Trophoblast cell (in vitro differentiated cells and primary cell): ENCODE measurements around the gene ZNF414.

Source experiments
- DNase-seq, 2 donors: peaks; one replicate each; pipeline ENCODE4 v3.0.0-alpha.2; 2016
- H2AFZ ChIP-seq: 2 replicates; pipeline ENCODE4 v1.6.1; 2013; ENCODE audit warnings: low read length, moderate library complexity, mild to moderate bottlenecking; ENCODE audit not compliant: insufficient read depth, poor library complexity
- H2AK5ac ChIP-seq: 2 replicates; pipeline ENCODE4 v1.6.1; 2013; ENCODE audit warnings: mild to moderate bottlenecking, low read length
- H2BK120ac ChIP-seq: 2 replicates; pipeline ENCODE4 v1.6.1; 2013; ENCODE audit warnings: low read length, mild to moderate bottlenecking, moderate library complexity; ENCODE audit not compliant: insufficient read depth, poor library complexity
- H2BK12ac ChIP-seq: 2 replicates; pipeline ENCODE4 v1.6.1; 2013; ENCODE audit warnings: mild to moderate bottlenecking, low read length, moderate library complexity
- H2BK5ac ChIP-seq: 2 replicates; pipeline ENCODE4 v1.6.1; 2013; ENCODE audit warnings: low read length, low read depth, moderate library complexity, mild to moderate bottlenecking; ENCODE audit not compliant: poor library complexity
- H3K14ac ChIP-seq: 2 replicates; pipeline ENCODE4 v1.6.1; 2013; ENCODE audit warnings: mild to moderate bottlenecking, low read length
- H3K18ac ChIP-seq: 2 replicates; pipeline ENCODE4 v1.6.1; 2013; ENCODE audit warnings: mild to moderate bottlenecking, low read length
- H3K23ac ChIP-seq: 2 replicates; pipeline ENCODE4 v1.6.1; 2013; ENCODE audit warnings: low read length
- H3K27ac ChIP-seq: 2 replicates; pipeline ENCODE4 v1.5.1; 2013; ENCODE audit warnings: low read depth, mild to moderate bottlenecking, inconsistent platforms, low read length, moderate library complexity
- H3K27me3 ChIP-seq: 2 replicates; pipeline ENCODE4 v1.6.1; 2013; ENCODE audit warnings: inconsistent platforms, mild to moderate bottlenecking, low read length, moderate library complexity; ENCODE audit not compliant: insufficient read depth
- H3K36me3 ChIP-seq, 2 experiments: 1 replicate in 1 of 2; 2 replicates in 1 of 2; pipeline ENCODE4 v1.6.1; 2013; ENCODE audit warnings: low read length in 2 of 2, mild to moderate bottlenecking in 2 of 2, moderate library complexity in 1 of 2; ENCODE audit not compliant: insufficient read depth in 2 of 2, control insufficient read depth in 1 of 2
- H3K4ac ChIP-seq: 2 replicates; pipeline ENCODE4 v1.6.1; 2013; ENCODE audit warnings: low read depth, mild to moderate bottlenecking, low read length, moderate library complexity
- H3K4me1 ChIP-seq, 2 experiments: 1 replicate in 1 of 2; 2 replicates in 1 of 2; pipeline ENCODE4 v1.6.1; 2013; ENCODE audit warnings: low read length in 2 of 2, mild to moderate bottlenecking in 2 of 2, moderate library complexity in 1 of 2; ENCODE audit not compliant: insufficient read depth in 2 of 2, control insufficient read depth in 1 of 2
- H3K4me2 ChIP-seq: 2 replicates; pipeline ENCODE4 v1.6.1; 2013; ENCODE audit warnings: inconsistent platforms, mild to moderate bottlenecking, low read length, moderate library complexity
- H3K4me3 ChIP-seq: 2 replicates; pipeline ENCODE4 v1.5.1; 2013; ENCODE audit warnings: mild to moderate bottlenecking, low read depth, low read length, inconsistent platforms
- H3K79me1 ChIP-seq: one replicate; pipeline ENCODE4 v1.6.1; 2013; ENCODE audit warnings: low read length
- H3K79me2 ChIP-seq: 2 replicates; pipeline ENCODE4 v1.6.1; 2013; ENCODE audit warnings: low read length, mild to moderate bottlenecking; ENCODE audit not compliant: control insufficient read depth, insufficient read depth, poor library complexity
- H3K9ac ChIP-seq: 2 replicates; pipeline ENCODE4 v1.6.1; 2013; ENCODE audit warnings: mild to moderate bottlenecking, low read length
- H3K9me3 ChIP-seq: 2 replicates; pipeline ENCODE4 v1.6.1; 2013; ENCODE audit warnings: low read depth, mild to moderate bottlenecking, control low read depth, inconsistent platforms, low read length; ENCODE audit not compliant: insufficient read depth
- H4K12ac ChIP-seq: 2 replicates; pipeline ENCODE4 v1.6.1; 2013; ENCODE audit warnings: low read depth, mild to moderate bottlenecking, low read length, moderate library complexity
- H4K8ac ChIP-seq: 2 replicates; pipeline ENCODE4 v1.6.1; 2013; ENCODE audit warnings: low read depth, mild to moderate bottlenecking, low read length, moderate library complexity
- H4K91ac ChIP-seq: one replicate; pipeline ENCODE4 v1.6.1; 2013; ENCODE audit warnings: low read depth, mild to moderate bottlenecking, low read length, moderate library complexity
- WGBS: extraction: QIAGEN DNeasy Blood & Tissue Kit; methylation state at CpG from one replicate; pipeline ENCODE4 v1.1.7; 2013; ENCODE audit warnings: missing lambda C conversion rate; ENCODE audit not compliant: insufficient read length, insufficient coverage; ENCODE audit errors: extremely low coverage; 5-methylcytosine and 5-hydroxymethylcytosine counted together

The ZNF414 gene

GRCh38 chr19:8461376-8461775, 52.6 kb downstream of the ZNF414 start:
- Histone ChIP-seq H2AK5ac (no peak overlapping the region), H3K36me3 (peaks cover 30 to 39% of the 10 kb centered on the region in 2 experiments), H3K14ac (no peak overlapping the region), H2BK120ac (no peak overlapping the region), H2BK5ac (no peak overlapping the region), H3K4me1 (peaks cover 8 to 11% of the 10 kb centered on the region in 2 experiments), H3K4me2 (no peak overlapping the region), H3K4me3 (no peak overlapping the region), H4K91ac (no peak overlapping the region), H3K9me3 (no peaks in the 10 kb centered on the region), H3K79me1 (no peaks in the 10 kb centered on the region), H2AFZ (no peak overlapping the region), H3K9ac (no peak overlapping the region), H3K23ac (no peak overlapping the region), H3K4ac (peak overlapping the region; percentile 44), H4K8ac (no peak overlapping the region), H3K79me2 (peaks cover 9% of the 10 kb centered on the region), H3K27me3 (no peaks in the 10 kb centered on the region), H3K18ac (no peak overlapping the region), H3K27ac (no peak overlapping the region), H2BK12ac (no peak overlapping the region), H4K12ac (no peak overlapping the region)
- WGBS: no CpG with 5 or more reads among the region's 4 CpGs
- no peak for DNase-seq

- no peak overlapping the region for H3K18ac ChIP-seq
- H3K27me3 ChIP-seq: no peaks in the 10 kb centered on the region
- H3K36me3 ChIP-seq: peaks cover 33 to 40% of the 10 kb centered on the region in 2 experiments
- no peak overlapping the region for H2BK5ac ChIP-seq
- H3K4me1 ChIP-seq: peaks cover 8 to 11% of the 10 kb centered on the region in 2 experiments
- H3K14ac ChIP-seq: no peak overlapping the region
- H3K4me3 ChIP-seq: no peak overlapping the region
- no peak overlapping the region for H3K4me2 ChIP-seq
- H2AFZ ChIP-seq: no peak overlapping the region
- DNase-seq: no peak
- no peak overlapping the region for H2AK5ac ChIP-seq
- no peak overlapping the region for H4K91ac ChIP-seq
- H3K79me1 ChIP-seq: no peaks in the 10 kb centered on the region
- no peak overlapping the region for H4K12ac ChIP-seq
- H3K79me2 ChIP-seq: peaks cover 13% of the 10 kb centered on the region
- no peak overlapping the region for H3K27ac ChIP-seq
- no peak overlapping the region for H3K9ac ChIP-seq
- no peak overlapping the region for H2BK120ac ChIP-seq
- no peak overlapping the region for H3K23ac ChIP-seq
- no peaks in the 10 kb centered on the region for H3K9me3 ChIP-seq
- no peak overlapping the region for H4K8ac ChIP-seq
- peak overlapping the region; percentile 61 for H3K4ac ChIP-seq
- no peak overlapping the region for H2BK12ac ChIP-seq
- WGBS: no CpG with 5 or more reads among the region's 7 CpGs
Observed at GRCh38 chr19:8460516-8461298, 53.3 kb downstream of the ZNF414 start.
